Colonic mucosa (tissue), 4 donors: ENCODE data around the gene ADARB2. TPM values are rescaled to one million over a fixed set of nuclear protein-coding genes. Genes with fewer than 3 reads are reported as not detected.

Source experiments
- DNase-seq: peaks from one replicate; pipeline ENCODE4 v3.0.0-alpha.2; 2020
- H3K27ac ChIP-seq: fragments of 200-600 bp; one replicate; pipeline ENCODE4 v1.8.0; 2021
- H3K27me3 ChIP-seq: fragments of 200-600 bp; one replicate; pipeline ENCODE4 v1.8.0; 2021
- H3K36me3 ChIP-seq: fragments of 200-600 bp; one replicate; pipeline ENCODE4 v1.8.0; 2021
- H3K4me1 ChIP-seq: fragments of 200-600 bp; one replicate; pipeline ENCODE4 v1.8.0; 2021; ENCODE audit warnings: mild to moderate bottlenecking
- H3K4me3 ChIP-seq: fragments of 200-600 bp; one replicate; pipeline ENCODE4 v1.8.0; 2021
- H3K9ac ChIP-seq, 2 donors: one replicate each; pipeline ENCODE4 v1.7.0; 2013; ENCODE audit warnings: control low read depth in 2 of 2, low read depth in 2 of 2, low read length in 2 of 2
- H3K9me3 ChIP-seq: fragments of 200-600 bp; one replicate; pipeline ENCODE4 v1.8.0; 2021
- intact Hi-C: fragments of 100-400 bp; cut with DNase I; formaldehyde crosslinking; loops from one replicate; pipeline ENCODE4 v1.14.1; 2022
- total RNA-seq, 2 donors: library from RNA; stranded (reverse); fragmentation: NEBNext Ultra II Directional in 1 of 2; extraction: Animal tissue kit (Norgen Biotek cat#: 25700) in 1 of 2; gene quantifications; one replicate each; pipeline ENCODE4 v1.2.1, GENCODE V29; 2021
- TF ChIP-seq, protein P1 (sequence below): fragments of 200-600 bp; IDR thresholded peaks from one replicate; pipeline ENCODE4 v1.8.0; 2022; ENCODE audit warnings: antibody characterized with exemption, mild to moderate bottlenecking
- donor health status: healthy.
- donor health status: DM: no; HTN: no; CAD: no.
- donor health status: DM: no; HTN: no; CAD: no.

Gene ADARB2
- total RNA-seq, 2 donors from 2014 or later: 0.19 TPM; not detected in 1

GRCh38 chr10:1186683-1186990, 550.7 kb downstream of the ADARB2 start:
- DNase-seq: no peak
- H3K9ac ChIP-seq: no peak overlapping the region
- intact Hi-C loops: no loop called here
- no peak overlapping the region for H3K27ac ChIP-seq
- H3K27me3 ChIP-seq: no peaks in the 10 kb centered on the region
- H3K4me1 ChIP-seq: no peaks in the 10 kb centered on the region
- no peak overlapping the region for H3K4me3 ChIP-seq
- H3K9me3 ChIP-seq: no peaks in the 10 kb centered on the region
- no peaks in the 10 kb centered on the region for H3K36me3 ChIP-seq
- TF ChIP-seq, protein P1, sequence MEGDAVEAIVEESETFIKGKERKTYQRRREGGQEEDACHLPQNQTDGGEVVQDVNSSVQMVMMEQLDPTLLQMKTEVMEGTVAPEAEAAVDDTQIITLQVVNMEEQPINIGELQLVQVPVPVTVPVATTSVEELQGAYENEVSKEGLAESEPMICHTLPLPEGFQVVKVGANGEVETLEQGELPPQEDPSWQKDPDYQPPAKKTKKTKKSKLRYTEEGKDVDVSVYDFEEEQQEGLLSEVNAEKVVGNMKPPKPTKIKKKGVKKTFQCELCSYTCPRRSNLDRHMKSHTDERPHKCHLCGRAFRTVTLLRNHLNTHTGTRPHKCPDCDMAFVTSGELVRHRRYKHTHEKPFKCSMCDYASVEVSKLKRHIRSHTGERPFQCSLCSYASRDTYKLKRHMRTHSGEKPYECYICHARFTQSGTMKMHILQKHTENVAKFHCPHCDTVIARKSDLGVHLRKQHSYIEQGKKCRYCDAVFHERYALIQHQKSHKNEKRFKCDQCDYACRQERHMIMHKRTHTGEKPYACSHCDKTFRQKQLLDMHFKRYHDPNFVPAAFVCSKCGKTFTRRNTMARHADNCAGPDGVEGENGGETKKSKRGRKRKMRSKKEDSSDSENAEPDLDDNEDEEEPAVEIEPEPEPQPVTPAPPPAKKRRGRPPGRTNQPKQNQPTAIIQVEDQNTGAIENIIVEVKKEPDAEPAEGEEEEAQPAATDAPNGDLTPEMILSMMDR: no peak

GRCh38 chr10:1185911-1186682, 551.2 kb downstream of the ADARB2 start:
- no peaks in the 10 kb centered on the region for H3K36me3 ChIP-seq
- no peak for DNase-seq
- no peaks in the 10 kb centered on the region for H3K4me1 ChIP-seq
- TF ChIP-seq, protein P1: no peak
- no peak overlapping the region for H3K4me3 ChIP-seq
- no peak overlapping the region for H3K27ac ChIP-seq
- H3K9me3 ChIP-seq: no peaks in the 10 kb centered on the region
- no peak overlapping the region for H3K9ac ChIP-seq
- H3K27me3 ChIP-seq: no peaks in the 10 kb centered on the region
- intact Hi-C loops: no loop called here

- H3K27ac ChIP-seq: no peak overlapping the region
- H3K9ac ChIP-seq: no peak overlapping the region
- intact Hi-C loops: no loop called here
- TF ChIP-seq, protein P1: no peak
- H3K4me1 ChIP-seq: no peaks in the 10 kb centered on the region
- H3K36me3 ChIP-seq: no peaks in the 10 kb centered on the region
- H3K4me3 ChIP-seq: no peak overlapping the region
- DNase-seq: no peak
- H3K27me3 ChIP-seq: no peaks in the 10 kb centered on the region
- no peaks in the 10 kb centered on the region for H3K9me3 ChIP-seq
These were observed 552.5 kb downstream of the ADARB2 start for GRCh38 chr10:1184541-1185430.

DNA sequence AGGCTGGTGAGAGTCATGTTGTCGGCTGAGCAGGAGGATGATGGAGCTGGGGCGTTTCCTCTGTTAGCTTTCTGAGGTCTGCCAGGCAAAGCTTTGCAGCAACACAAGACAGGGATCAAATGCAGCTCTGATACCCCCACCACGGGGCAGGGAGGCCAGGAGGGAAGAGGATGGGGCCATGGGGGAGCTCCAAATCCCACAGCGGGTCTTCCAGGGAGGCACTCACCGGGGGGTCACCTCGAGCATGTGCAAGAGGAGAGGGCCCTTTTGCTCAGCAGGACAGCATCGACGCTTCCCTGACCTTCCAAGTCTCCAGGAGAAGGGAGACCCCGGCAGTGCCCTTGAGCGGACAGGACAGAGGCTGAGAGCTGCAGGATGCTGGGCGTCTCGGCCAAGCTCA, 553.6 kb downstream of the ADARB2 start:
- Histone ChIP-seq H3K9me3 (no peaks in the 10 kb centered on the region), H3K36me3 (no peaks in the 10 kb centered on the region), H3K27ac (no peak overlapping the region), H3K4me3 (no peak overlapping the region), H3K9ac (no peak overlapping the region), H3K4me1 (no peaks in the 10 kb centered on the region), H3K27me3 (no peaks in the 10 kb centered on the region)
- TF ChIP-seq, protein P1: no peak
- intact Hi-C loops: no loop called here
- no peak for DNase-seq

DNA sequence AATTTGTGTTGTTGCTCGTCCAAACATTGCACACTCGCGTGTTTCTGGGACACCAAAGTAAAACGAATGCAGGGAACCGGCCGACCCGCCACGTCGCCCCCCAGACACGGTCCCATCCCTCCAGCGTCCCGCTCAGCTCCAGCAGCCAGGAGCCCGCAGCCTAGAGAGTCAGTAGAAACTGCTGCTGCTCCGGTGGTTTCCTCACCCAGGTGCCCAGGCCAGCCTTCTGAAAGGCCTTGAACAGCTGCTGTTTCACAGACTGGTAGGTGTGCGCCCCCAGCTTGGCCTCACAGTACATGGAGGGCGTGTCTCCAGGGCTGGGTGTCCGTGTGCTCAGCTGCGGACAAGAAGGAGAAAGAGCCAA, 554.3 kb downstream of the ADARB2 start:
- H3K4me1 ChIP-seq: no peaks in the 10 kb centered on the region
- DNase-seq: no peak

More for the DNA sequence above, 554.3 kb downstream of the ADARB2 start:
- Histone ChIP-seq H3K4me3 (no peak overlapping the region), H3K27me3 (no peaks in the 10 kb centered on the region), H3K9ac (no peak overlapping the region), H3K9me3 (no peaks in the 10 kb centered on the region), H3K36me3 (no peaks in the 10 kb centered on the region), H3K27ac (no peak overlapping the region)
- intact Hi-C loops: no loop called here
- TF ChIP-seq, protein P1: no peak
